OCI-LY3 (cell line): ENCODE results near the gene MMP20.

Experiments
- EZH2phosphoT487 ChIP-seq: fragments of 200-600 bp; shearing (Covaris generic); IDR thresholded peaks from 2 replicates; pipeline ENCODE4 v1.6.1; 2018; ENCODE audit warnings: antibody characterized with exemption, mixed run types, low read depth
- TF ChIP-seq, protein P1 (sequence below): fragments of 200-600, 300-600 bp; sonication (generic); IDR thresholded peaks from 2 replicates; pipeline ENCODE4 v1.5.1; 2014; ENCODE audit warnings: antibody characterized with exemption, low read length, low read depth

DNA sequence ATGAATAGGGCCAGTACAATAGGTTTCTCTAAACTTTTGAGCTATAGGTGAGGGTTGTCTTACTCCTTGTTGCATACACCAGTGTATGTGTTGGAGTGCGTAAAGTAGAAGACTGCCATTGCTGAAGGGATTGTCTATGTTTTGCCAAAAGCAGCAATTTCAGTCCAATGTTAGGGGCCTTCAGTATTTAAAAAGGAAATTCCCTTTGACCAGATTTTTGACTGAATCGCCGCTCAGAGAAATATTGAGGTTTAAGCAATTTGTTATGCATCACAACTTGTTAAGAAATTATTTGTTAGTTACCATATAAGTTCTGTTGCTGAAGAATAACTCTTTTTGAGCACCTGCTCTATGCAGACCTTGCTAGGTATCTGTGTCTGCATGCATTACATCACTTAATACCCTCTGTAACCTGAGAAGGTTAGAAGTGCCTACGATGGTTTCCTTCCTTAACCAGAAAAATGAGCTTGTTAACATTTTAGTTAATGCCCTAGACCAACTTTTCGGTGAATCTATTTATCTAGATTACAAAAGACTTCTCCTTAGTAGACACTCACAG, 33.9 kb downstream of the MMP20 start:
- TF ChIP-seq, protein P1, sequence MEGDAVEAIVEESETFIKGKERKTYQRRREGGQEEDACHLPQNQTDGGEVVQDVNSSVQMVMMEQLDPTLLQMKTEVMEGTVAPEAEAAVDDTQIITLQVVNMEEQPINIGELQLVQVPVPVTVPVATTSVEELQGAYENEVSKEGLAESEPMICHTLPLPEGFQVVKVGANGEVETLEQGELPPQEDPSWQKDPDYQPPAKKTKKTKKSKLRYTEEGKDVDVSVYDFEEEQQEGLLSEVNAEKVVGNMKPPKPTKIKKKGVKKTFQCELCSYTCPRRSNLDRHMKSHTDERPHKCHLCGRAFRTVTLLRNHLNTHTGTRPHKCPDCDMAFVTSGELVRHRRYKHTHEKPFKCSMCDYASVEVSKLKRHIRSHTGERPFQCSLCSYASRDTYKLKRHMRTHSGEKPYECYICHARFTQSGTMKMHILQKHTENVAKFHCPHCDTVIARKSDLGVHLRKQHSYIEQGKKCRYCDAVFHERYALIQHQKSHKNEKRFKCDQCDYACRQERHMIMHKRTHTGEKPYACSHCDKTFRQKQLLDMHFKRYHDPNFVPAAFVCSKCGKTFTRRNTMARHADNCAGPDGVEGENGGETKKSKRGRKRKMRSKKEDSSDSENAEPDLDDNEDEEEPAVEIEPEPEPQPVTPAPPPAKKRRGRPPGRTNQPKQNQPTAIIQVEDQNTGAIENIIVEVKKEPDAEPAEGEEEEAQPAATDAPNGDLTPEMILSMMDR = no peak
- TF ChIP-seq EZH2phosphoT487 = no peak
